OCI-LY7 (cell line): ENCODE data around the gene ITGB2. TPM values are rescaled to one million over a fixed set of nuclear protein-coding genes. Genes with fewer than 3 reads are reported as not detected.

Source experiments
- BruUV-seq: library from RNA; stranded (reverse); fragments of 400-500 nt; replicated peaks from 2 replicates; lab custom pipeline; 2021; lab: Mats Ljungman, UMichigan
- CTCF ChIA-PET: fragments of 300-600 bp; sonication (Branson Sonifier 250); formaldehyde crosslinking; loops from one replicate; lab custom pipeline; 2022; ENCODE audit warnings: antibody characterized with exemption; ENCODE audit not compliant: unreplicated experiment; lab: Charles Lee
- POLR2A ChIA-PET: fragments of 300-600 bp; sonication (Branson Sonifier 250); formaldehyde crosslinking; loops from one replicate; lab custom pipeline; 2022; ENCODE audit warnings: antibody characterized with exemption; lab: Charles Lee
- DNase-seq: peaks from one replicate; pipeline ENCODE4 v3.0.0-alpha.2; 2015; ENCODE audit warnings: low spot score
- H2AFZ ChIP-seq: fragments of 200-600 bp; sonication (generic), shearing (Covaris generic); 2 replicates; pipeline ENCODE4 v1.6.1; 2014; ENCODE audit warnings: mild to moderate bottlenecking, antibody characterized with exemption, low read length, moderate library complexity
- H3K27ac ChIP-seq: fragments of 200-600 bp; sonication (generic); 2 replicates; pipeline ENCODE4 v1.5.1; 2014; ENCODE audit warnings: mixed run types, low read depth, mild to moderate bottlenecking, moderate library complexity, low read length, inconsistent platforms; ENCODE audit not compliant: poor library complexity, severe bottlenecking
- H3K36me3 ChIP-seq: fragments of 200-600 bp; sonication (generic); 2 replicates; pipeline ENCODE4 v1.6.1; 2014; ENCODE audit warnings: mild to moderate bottlenecking, antibody characterized with exemption, low read length, moderate library complexity, mixed read lengths; ENCODE audit not compliant: insufficient read depth
- H3K4me1 ChIP-seq: fragments of 200-600 bp; sonication (generic); 2 replicates; pipeline ENCODE4 v1.5.1; 2014; ENCODE audit warnings: mild to moderate bottlenecking, low read length; ENCODE audit not compliant: insufficient read depth, poor library complexity, severe bottlenecking
- H3K4me2 ChIP-seq: fragments of 200-600 bp; sonication (generic); 2 replicates; pipeline ENCODE4 v1.6.1; 2014; ENCODE audit warnings: mild to moderate bottlenecking, low read length
- H3K4me3 ChIP-seq: fragments of 200-600 bp; sonication (generic); 2 replicates; pipeline ENCODE4 v1.5.1; 2014; ENCODE audit warnings: mild to moderate bottlenecking, low read depth, low read length; ENCODE audit not compliant: poor library complexity, severe bottlenecking
- H3K79me2 ChIP-seq: fragments of 200-600 bp; sonication (generic); 2 replicates; pipeline ENCODE4 v1.6.1; 2016; ENCODE audit warnings: low read depth, mild to moderate bottlenecking, low read length, moderate library complexity, mixed read lengths; ENCODE audit not compliant: insufficient read depth
- H3K9me2 ChIP-seq: fragments of 200-600 bp; sonication (generic); 2 replicates; pipeline ENCODE4 v1.6.1; 2016; ENCODE audit warnings: mild to moderate bottlenecking, low read length, mixed read lengths; ENCODE audit not compliant: insufficient read depth
- H3K9me3 ChIP-seq: fragments of 200-600 bp; sonication (generic); 2 replicates; pipeline ENCODE4 v1.6.1; 2014; ENCODE audit warnings: mild to moderate bottlenecking, mixed run types, low read length, mixed read lengths
- H4K20me1 ChIP-seq: fragments of 200-600 bp; sonication (generic); 2 replicates; pipeline ENCODE4 v1.6.1; 2014; ENCODE audit warnings: mild to moderate bottlenecking, antibody characterized with exemption, low read length, moderate library complexity, mixed read lengths; ENCODE audit not compliant: insufficient read depth
- CTCF ChIP-seq: fragments of 200-600 bp; sonication (generic); conservative IDR thresholded peaks from 2 replicates; pipeline ENCODE4 v1.5.1; 2014; ENCODE audit warnings: mild to moderate bottlenecking, antibody characterized with exemption, low read length, moderate library complexity, mixed read lengths
- EZH2phosphoT487 ChIP-seq: fragments of 200-600 bp; sonication (generic); IDR thresholded peaks from 2 replicates; pipeline ENCODE4 v1.6.1; 2018; ENCODE audit warnings: low read depth, borderline replicate concordance, mild to moderate bottlenecking, mixed run types, antibody characterized with exemption, low read length, moderate library complexity, mixed read lengths
- intact Hi-C: fragments of 100-400 bp; cut with micrococcal nuclease; formaldehyde crosslinking; loops from one replicate; pipeline ENCODE4 v1.10.0; 2022; ENCODE audit not compliant: unreplicated experiment
- total RNA-seq, 2 experiments: library from RNA; depleted of rRNA in 1 of 2; stranded (reverse); fragments of >200 nt in 1 of 2; shearing (Covaris generic) in 1 of 2; gene quantifications; 2 replicates each; pipeline ENCODE4 v1.2.3, GENCODE V29; 2014 to 2022

Gene ITGB2
- total RNA-seq, 2 experiments from 2014 or later: 11.6 to 78.9 TPM

GRCh38 chr21:44935533-44935927 lies 14.8 kb upstream of the ITGB2 start:
- peaks cover 32% of the 10 kb centered on the region for H3K4me1 ChIP-seq
- CTCF ChIA-PET: no interaction called here
- H3K4me2 ChIP-seq: no peak overlapping the region
- intact Hi-C loops: no loop called here
- no peak overlapping the region for H3K27ac ChIP-seq
- no TSS peak for BruUV-seq
- TF ChIP-seq EZH2phosphoT487 (no peak), CTCF (no peak)
- no peak overlapping the region for H3K4me3 ChIP-seq
- H3K79me2 ChIP-seq: peaks cover 4% of the 10 kb centered on the region
- no peaks in the 10 kb centered on the region for H3K9me2 ChIP-seq
- peaks cover 3% of the 10 kb centered on the region; the same call in 1 of the 2 replicates for H4K20me1 ChIP-seq
- POLR2A ChIA-PET: interaction anchor here (0.8 kb wide), 1 partner anchor 136 kb away, joined by 4 read pairs; no protein-coding TSS in a partner anchor
- H3K36me3 ChIP-seq: no peaks in the 10 kb centered on the region
- no peak for DNase-seq
- H3K9me3 ChIP-seq: no peaks in the 10 kb centered on the region
- no peak overlapping the region for H2AFZ ChIP-seq

- H3K27ac ChIP-seq: no peak overlapping the region
- H3K36me3 ChIP-seq: no peaks in the 10 kb centered on the region
- no peaks in the 10 kb centered on the region for H3K9me3 ChIP-seq
- DNase-seq: no peak
- TF ChIP-seq EZH2phosphoT487 (no peak), CTCF (no peak)
- CTCF ChIA-PET: no interaction called here
- no peaks in the 10 kb centered on the region for H3K9me2 ChIP-seq
- H2AFZ ChIP-seq: no peak overlapping the region
- BruUV-seq: no TSS peak
- POLR2A ChIA-PET: no interaction called here
- intact Hi-C loops: loop anchor here (5.0 kb wide), 1 partner anchor 118 kb away; the partner anchor contains the start of gene SUMO3
- H3K79me2 ChIP-seq: no peaks in the 10 kb centered on the region; the same call in 1 of the 2 replicates
- no peaks in the 10 kb centered on the region for H4K20me1 ChIP-seq
- H3K4me1 ChIP-seq: peaks cover 38% of the 10 kb centered on the region
- H3K4me2 ChIP-seq: no peak overlapping the region
- H3K4me3 ChIP-seq: no peak overlapping the region
Measured at GRCh38 chr21:44934797-44935532, 14.3 kb upstream of the ITGB2 start.

GRCh38 chr21:44934276-44934675 lies 13.6 kb upstream of the ITGB2 start:
- Histone ChIP-seq H3K9me2 (no peaks in the 10 kb centered on the region), H3K27ac (no peak overlapping the region), H3K4me1 (peaks cover 40% of the 10 kb centered on the region), H3K9me3 (no peaks in the 10 kb centered on the region), H3K36me3 (no peaks in the 10 kb centered on the region), H4K20me1 (no peaks in the 10 kb centered on the region), H3K4me3 (no peak overlapping the region), H2AFZ (no peak overlapping the region), H3K79me2 (no peaks in the 10 kb centered on the region), H3K4me2 (no peak overlapping the region)
- intact Hi-C loops: loop anchor here (5.0 kb wide), 1 partner anchor 117 kb away; the partner anchor contains the start of gene SUMO3
- ChIA-PET CTCF (no interaction called here), POLR2A (no interaction called here)
- no TSS peak for BruUV-seq
- TF ChIP-seq EZH2phosphoT487: no peak
- no peak for TF ChIP-seq CTCF
- no peak for DNase-seq
